Spleen (tissue), 7 donors: ENCODE measurements around the gene CERT1.

Experiments
- CTCF ChIP-seq, 11 experiments: fragments of 200-600 bp in 7 of 11; fragments of 450-650 bp in 4 of 11; sonication (generic) in 4 of 11; IDR thresholded peaks in 8 of 11; conservative IDR thresholded peaks in 3 of 11; 1 replicate in 7 of 11; 2 replicates in 4 of 11; pipeline versions ENCODE4 v1.4.0 to v1.8.0; 2016 to 2021; ENCODE audit warnings: antibody characterized with exemption in 11 of 11, inconsistent platforms in 4 of 11, mild to moderate bottlenecking in 1 of 11
- POLR2A ChIP-seq, 3 donors: fragments of 450-650 bp; IDR thresholded peaks; one replicate each; pipeline ENCODE4 v1.5.1; 2017; ENCODE audit warnings: antibody characterized with exemption in 3 of 3, mild to moderate bottlenecking in 1 of 3
- POLR2AphosphoS5 ChIP-seq, 3 donors: sonication (generic); formaldehyde crosslinking; IDR thresholded peaks; one replicate each; pipeline ENCODE4 v1.5.1; 2017; ENCODE audit warnings: antibody characterized with exemption in 3 of 3
- donor health status: DM: no; HTN: no; CAD: no; lungs with moderate emphysema.
- donor health status: DM: no; HTN: no; CAD: no.
- donor health status: DM: no; HTN: no; CAD: no.

GRCh38 chr5:75412111-75412990 is 99.1 kb downstream of the CERT1 start:
- TF ChIP-seq CTCF (IDR thresholded peaks at IDR 0.05 in 8 of 11, conservative IDR thresholded peaks at IDR 0.05 in 3 of 11) (peak in 7 of 11 experiments; percentile 22 to 48 (median 31)), POLR2A (IDR thresholded peaks at IDR 0.05) (no peak), POLR2AphosphoS5 (IDR thresholded peaks at IDR 0.05) (no peak)
